Activated T-cell treated with anti-CD3 and anti-CD28 coated beads, Interleukin-2, amount 50 U/mL, for 72 hours (primary cell): Measurements from ENCODE around the gene DNMT3A. TPM values are rescaled to one million over a fixed set of nuclear protein-coding genes. Genes with fewer than 3 reads are reported as not detected.

ENCODE experiments used
- ATAC-seq, 2 donors: fragments of 150-1000 bp; cut with Tn5 transposase; replicated peaks in 1 of 2; 2 replicates each; pipeline ENCODE4 v1.10.0; 2021; ENCODE audit warnings: moderate library complexity in 2 of 2, mild to moderate bottlenecking in 1 of 2
- DNase-seq, 2 donors: peaks; one replicate each; pipeline ENCODE4 v3.0.0; 2021 to 2022; ENCODE audit warnings: mixed read lengths in 1 of 2
- H3K27ac Mint-ChIP-seq: one replicate; pipeline ENCODE4 v1.8.0; 2022; ENCODE audit warnings: mild to moderate bottlenecking, moderate library complexity, mixed read lengths
- H3K27me3 Mint-ChIP-seq: one replicate; pipeline ENCODE4 v1.8.0; 2022; ENCODE audit warnings: low read depth, mixed read lengths
- H3K36me3 Mint-ChIP-seq, 2 donors: one replicate each; pipeline ENCODE4 v1.8.0; 2022; ENCODE audit warnings: mixed read lengths in 2 of 2, mild to moderate bottlenecking in 1 of 2; ENCODE audit not compliant: insufficient read depth in 2 of 2
- H3K4me1 Mint-ChIP-seq: one replicate; pipeline ENCODE4 v1.8.0; 2022; ENCODE audit warnings: low read depth, mixed read lengths
- H3K4me3 Mint-ChIP-seq, 2 donors: one replicate each; pipeline ENCODE4 v1.8.0; 2022; ENCODE audit warnings: mild to moderate bottlenecking in 2 of 2, mixed read lengths in 2 of 2, moderate library complexity in 2 of 2
- H3K9me3 Mint-ChIP-seq, 2 donors: one replicate each; pipeline ENCODE4 v1.8.0; 2022; ENCODE audit warnings: mixed read lengths in 2 of 2
- total RNA-seq, 2 donors: library from RNA; stranded (reverse); gene quantifications; one replicate each; pipeline ENCODE4 v1.2.3, GENCODE V29; 2022

Gene DNMT3A
- total RNA-seq, 2 donors from 2014 or later: 90.2 to 108 TPM

- Mint-ChIP-seq H3K9me3 (peaks cover 7 to 11% of the 10 kb centered on the region in 2 donors), H3K4me3 (peak overlapping the region in 1 of 2 donors; percentile 29), H3K36me3 (peaks cover 18 to 27% of the 10 kb centered on the region in 2 donors), H3K27me3 (no peaks in the 10 kb centered on the region), H3K27ac (no peak overlapping the region), H3K4me1 (peaks cover 71% of the 10 kb centered on the region)
- ATAC-seq (no peak), DNase-seq (no peak)
Observed at GRCh38 chr2:25324251-25324650, 17.5 kb downstream of the DNMT3A start.

GRCh38 chr2:25323610-25324189 lies 18.0 kb downstream of the DNMT3A start:
- Mint-ChIP-seq H3K36me3 (peaks cover 18 to 27% of the 10 kb centered on the region in 2 donors), H3K27me3 (no peaks in the 10 kb centered on the region), H3K27ac (peak overlapping the region; percentile 93), H3K9me3 (peaks cover 7 to 11% of the 10 kb centered on the region in 2 donors), H3K4me1 (peaks cover 73% of the 10 kb centered on the region), H3K4me3 (peak overlapping the region; percentile 73 to 88)
- ATAC-seq (no peak), DNase-seq (no peak)

GRCh38 chr2:25323042-25323514 lies 18.6 kb downstream of the DNMT3A start:
- peaks cover 73% of the 10 kb centered on the region for H3K4me1 Mint-ChIP-seq
- peaks cover 7 to 11% of the 10 kb centered on the region in 2 donors for H3K9me3 Mint-ChIP-seq
- H3K36me3 Mint-ChIP-seq: peaks cover 18 to 31% of the 10 kb centered on the region in 2 donors
- H3K27ac Mint-ChIP-seq: peak overlapping the region; percentile 93
- DNase-seq: peak; percentile 49 to 71
- ATAC-seq: peak; percentile 80 to 84
- H3K4me3 Mint-ChIP-seq: peak overlapping the region; percentile 73 to 88
- no peaks in the 10 kb centered on the region for H3K27me3 Mint-ChIP-seq

- peak overlapping the region; percentile 73 to 88 for H3K4me3 Mint-ChIP-seq
- ATAC-seq: peak; percentile 55 to 57
Observed at GRCh38 chr2:25322312-25322711, 19.4 kb downstream of the DNMT3A start.

GRCh38 chr2:25320077-25320476 lies 21.6 kb downstream of the DNMT3A start:
- ATAC-seq (no peak), DNase-seq (no peak)
- H3K4me3 Mint-ChIP-seq: no peak overlapping the region
- peaks cover 2 to 9% of the 10 kb centered on the region in 2 donors for H3K36me3 Mint-ChIP-seq
- peaks cover 0 to 2% of the 10 kb centered on the region in 2 donors for H3K9me3 Mint-ChIP-seq
- H3K27me3 Mint-ChIP-seq: no peaks in the 10 kb centered on the region
- H3K4me1 Mint-ChIP-seq: peaks cover 86% of the 10 kb centered on the region
- H3K27ac Mint-ChIP-seq: peak overlapping the region; percentile 4

More at GRCh38 chr2:25322312-25322711, 19.4 kb downstream of the DNMT3A start:
- peak in 1 of 2 donors; percentile 35 for DNase-seq
- no peaks in the 10 kb centered on the region for H3K27me3 Mint-ChIP-seq
- H3K9me3 Mint-ChIP-seq: peaks cover 6 to 7% of the 10 kb centered on the region in 2 donors
- H3K36me3 Mint-ChIP-seq: peaks cover 13 to 26% of the 10 kb centered on the region in 2 donors
- H3K4me1 Mint-ChIP-seq: peaks cover 70% of the 10 kb centered on the region
- H3K27ac Mint-ChIP-seq: peak overlapping the region; percentile 93

GRCh38 chr2:25316101-25316500 lies 25.6 kb downstream of the DNMT3A start:
- DNase-seq (no peak), ATAC-seq (no peak)
- no peaks in the 10 kb centered on the region for H3K9me3 Mint-ChIP-seq
- H3K27me3 Mint-ChIP-seq: no peaks in the 10 kb centered on the region
- H3K4me3 Mint-ChIP-seq: no peak overlapping the region
- peaks cover 76% of the 10 kb centered on the region for H3K4me1 Mint-ChIP-seq
- H3K27ac Mint-ChIP-seq: peak overlapping the region; percentile 70
- H3K36me3 Mint-ChIP-seq: peaks cover under 1 to 7% of the 10 kb centered on the region in 2 donors

GRCh38 chr2:25315316-25315680 lies 26.4 kb downstream of the DNMT3A start:
- peaks cover 76% of the 10 kb centered on the region for H3K4me1 Mint-ChIP-seq
- ATAC-seq (no peak), DNase-seq (no peak)
- H3K27ac Mint-ChIP-seq: peak overlapping the region; percentile 44
- peaks cover 0 to 8% of the 10 kb centered on the region in 2 donors for H3K36me3 Mint-ChIP-seq
- H3K9me3 Mint-ChIP-seq: no peaks in the 10 kb centered on the region
- no peaks in the 10 kb centered on the region for H3K27me3 Mint-ChIP-seq
- H3K4me3 Mint-ChIP-seq: peak overlapping the region; percentile 31 to 39

GRCh38 chr2:25314514-25315315 lies 27.0 kb downstream of the DNMT3A start:
- Mint-ChIP-seq H3K36me3 (peaks cover 0 to 8% of the 10 kb centered on the region in 2 donors), H3K27me3 (no peaks in the 10 kb centered on the region), H3K27ac (peak overlapping the region; percentile 96), H3K4me3 (peak overlapping the region; percentile 87 to 88), H3K9me3 (no peaks in the 10 kb centered on the region), H3K4me1 (peaks cover 76% of the 10 kb centered on the region)
- ATAC-seq (peak; percentile 92 to 93), DNase-seq (peak; percentile 88 to 92)

- Mint-ChIP-seq H3K27ac (peak overlapping the region; percentile 96), H3K27me3 (no peaks in the 10 kb centered on the region), H3K36me3 (peaks cover 0 to 10% of the 10 kb centered on the region in 2 donors), H3K4me3 (peak overlapping the region; percentile 87 to 88), H3K9me3 (no peaks in the 10 kb centered on the region), H3K4me1 (peaks cover 78% of the 10 kb centered on the region)
- ATAC-seq: peak; percentile 59 to 68
- DNase-seq: no peak
Observed at GRCh38 chr2:25313711-25314513, 27.8 kb downstream of the DNMT3A start.

GRCh38 chr2:25312958-25313710 lies 28.6 kb downstream of the DNMT3A start:
- peak overlapping the region; percentile 87 to 88 for H3K4me3 Mint-ChIP-seq
- H3K27ac Mint-ChIP-seq: peak overlapping the region; percentile 83
- peak in 1 of 2 donors; percentile 34 for DNase-seq
- no peaks in the 10 kb centered on the region for H3K9me3 Mint-ChIP-seq
- ATAC-seq: peak; percentile 3 to 18
- no peaks in the 10 kb centered on the region for H3K27me3 Mint-ChIP-seq
- H3K36me3 Mint-ChIP-seq: peaks cover 0 to 8% of the 10 kb centered on the region in 2 donors
- peaks cover 85% of the 10 kb centered on the region for H3K4me1 Mint-ChIP-seq

- Mint-ChIP-seq H3K27me3 (no peaks in the 10 kb centered on the region), H3K4me1 (peaks cover 90% of the 10 kb centered on the region), H3K9me3 (no peaks in the 10 kb centered on the region), H3K36me3 (peaks cover 0 to 16% of the 10 kb centered on the region in 2 donors), H3K4me3 (peak overlapping the region; percentile 87 to 88), H3K27ac (peak overlapping the region; percentile 83)
- DNase-seq: no peak
- ATAC-seq: no peak
Observed at GRCh38 chr2:25311865-25312575, 29.7 kb downstream of the DNMT3A start.
